8988T (cell line): ENCODE data around the gene GPC6.
"Not testable (repeated sequence)": the region's sequence is repeated elsewhere in the genome, so short reads cannot be mapped to it uniquely, and the experiment has no call there.

Source experiments
- DNase-seq: peaks from one replicate; pipeline ENCODE4 v3.0.0; 2011

The GPC6 gene

GRCh38 chr13:93270769-93271742, 44.4 kb downstream of the GPC6 start:
- DNase-seq: no peak

DNA sequence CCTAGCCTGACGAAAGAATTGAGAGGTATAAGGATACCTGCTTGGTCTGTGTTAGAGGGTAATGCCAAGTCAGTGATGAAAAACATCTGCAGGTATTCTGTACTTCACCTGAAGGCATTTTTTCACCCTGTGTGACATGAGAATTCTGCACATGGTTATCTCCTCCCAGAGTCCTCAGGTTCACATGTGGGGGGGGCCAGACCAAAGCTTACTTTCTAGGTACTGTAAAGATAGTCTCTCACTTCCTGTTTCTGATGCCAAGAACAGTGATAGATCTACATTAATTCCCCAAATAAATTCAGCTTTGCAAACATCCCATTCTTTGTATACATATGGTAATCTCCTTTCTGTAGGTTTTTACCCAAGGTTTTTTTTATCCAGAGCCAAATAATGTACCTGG, 53.4 kb downstream of the GPC6 start:
- no peak for DNase-seq

DNA sequence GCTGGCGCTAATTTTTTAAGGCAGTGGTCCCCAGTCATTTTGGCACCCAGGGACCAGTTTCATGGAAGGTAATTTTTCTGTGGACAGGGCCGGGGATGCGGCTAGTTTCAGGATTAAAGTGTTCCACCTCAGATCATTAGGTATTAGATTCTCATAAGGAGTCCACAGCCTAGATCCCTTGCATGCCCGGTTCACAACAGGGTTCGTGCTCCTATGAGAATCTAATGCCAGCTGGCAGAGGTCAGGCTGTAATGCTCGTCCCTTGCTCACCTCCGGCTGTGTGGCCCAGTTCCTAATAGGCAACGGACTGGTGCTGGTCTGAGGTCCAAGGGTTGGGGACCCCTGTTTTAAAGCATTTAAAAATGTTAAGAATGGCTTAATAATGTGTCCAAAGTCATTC, 54.1 kb downstream of the GPC6 start:
- no peak for DNase-seq

DNA sequence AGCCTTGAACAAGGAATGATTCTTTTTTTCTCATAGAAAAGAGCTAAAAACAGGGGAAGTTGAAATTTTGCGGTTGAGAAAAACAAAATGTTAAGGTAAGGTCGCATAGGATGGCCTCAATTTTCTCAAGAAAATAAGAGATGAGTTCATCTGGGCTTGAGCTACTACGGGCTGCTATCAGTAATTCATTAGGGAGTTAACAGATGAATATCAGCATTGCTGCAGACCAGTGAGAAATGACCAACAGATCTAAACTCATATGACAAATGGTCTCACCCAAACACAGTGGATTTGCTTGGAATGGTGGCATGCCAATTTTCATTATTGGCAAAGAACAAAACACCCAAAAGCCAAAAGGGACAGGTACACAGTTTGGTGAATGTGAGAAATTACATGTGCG, 56.6 kb downstream of the GPC6 start:
- DNase-seq: no peak

DNA sequence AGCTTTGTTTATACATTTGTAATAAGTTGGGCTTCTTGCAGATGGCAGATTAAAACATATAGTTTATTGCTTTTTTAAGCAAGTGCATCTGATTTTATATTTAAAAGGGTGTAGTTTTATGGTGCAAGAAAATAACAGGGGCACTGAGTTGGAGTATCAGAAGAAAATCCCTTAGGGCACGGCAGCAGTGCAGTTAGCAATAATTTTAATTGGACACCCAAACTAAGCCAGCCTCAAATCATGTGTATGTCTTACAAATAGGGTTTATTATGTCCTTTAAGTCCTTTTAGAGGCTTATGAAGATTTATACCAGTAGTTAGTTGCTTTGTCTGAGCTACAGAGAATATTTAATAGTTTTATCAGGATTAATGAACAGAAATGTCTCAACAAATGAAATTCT, 57.5 kb downstream of the GPC6 start:
- no peak for DNase-seq

DNA sequence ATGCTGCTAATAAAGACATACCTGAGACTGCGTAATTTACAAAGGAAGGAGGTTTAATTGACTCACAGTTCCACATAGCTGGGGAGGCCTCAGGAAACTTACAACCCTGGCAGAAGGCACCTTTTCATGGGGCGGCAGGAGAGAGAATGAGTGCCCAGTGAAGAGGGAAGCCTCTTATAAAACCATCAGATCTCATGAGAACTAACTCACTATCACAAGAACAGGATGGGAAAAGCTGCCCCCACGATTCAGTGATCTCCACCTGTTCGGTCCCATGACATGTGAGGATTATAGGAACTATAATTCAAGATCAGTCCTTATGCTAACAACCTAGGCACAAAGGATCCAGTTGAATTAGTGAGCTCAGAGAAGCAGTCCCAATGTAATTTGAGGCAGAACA, 59.4 kb downstream of the GPC6 start:
- DNase-seq: no peak

- DNase-seq: no peak
Measured at GRCh38 chr13:93289053-93289452, 62.4 kb downstream of the GPC6 start.

DNA sequence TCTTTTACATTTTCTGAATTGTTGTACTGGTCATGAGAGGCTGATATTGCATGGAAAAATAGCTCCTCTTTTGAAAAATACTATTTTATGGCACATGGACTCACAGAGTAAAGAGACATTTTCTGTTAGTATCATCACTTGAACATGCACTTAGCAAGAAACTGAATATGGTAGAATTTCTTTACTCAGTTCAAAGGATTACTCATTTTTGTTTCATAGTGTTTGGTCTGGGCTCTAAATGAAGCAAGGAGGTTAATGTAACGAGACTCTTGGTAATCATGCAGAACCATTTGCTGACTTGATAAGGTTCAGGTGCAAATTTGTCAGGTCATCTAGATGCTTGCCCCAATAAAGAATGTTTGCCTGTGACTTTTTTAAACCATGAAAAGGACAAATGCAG, 63.2 kb downstream of the GPC6 start:
- DNase-seq: no peak

DNA sequence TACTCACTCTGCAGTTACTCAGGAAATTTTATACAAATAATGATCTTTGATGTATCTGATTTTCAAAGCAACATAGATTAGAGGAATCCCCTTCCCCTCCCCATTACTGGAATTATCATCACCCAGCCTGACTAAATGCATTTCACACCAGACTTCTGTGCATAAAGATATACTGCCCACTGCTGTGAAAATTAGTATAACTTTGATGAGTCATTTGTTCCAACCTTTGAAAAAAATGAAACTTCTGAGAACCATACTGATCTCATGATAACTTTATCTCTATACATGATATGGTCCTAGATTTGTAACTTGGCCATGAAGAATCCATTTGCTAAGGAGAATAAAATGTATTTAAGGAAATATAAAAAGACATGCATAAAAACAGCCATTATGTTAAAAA, 63.9 kb downstream of the GPC6 start:
- DNase-seq: no peak

GRCh38 chr13:93292366-93292765, 65.8 kb downstream of the GPC6 start:
- DNase-seq: no peak

DNA sequence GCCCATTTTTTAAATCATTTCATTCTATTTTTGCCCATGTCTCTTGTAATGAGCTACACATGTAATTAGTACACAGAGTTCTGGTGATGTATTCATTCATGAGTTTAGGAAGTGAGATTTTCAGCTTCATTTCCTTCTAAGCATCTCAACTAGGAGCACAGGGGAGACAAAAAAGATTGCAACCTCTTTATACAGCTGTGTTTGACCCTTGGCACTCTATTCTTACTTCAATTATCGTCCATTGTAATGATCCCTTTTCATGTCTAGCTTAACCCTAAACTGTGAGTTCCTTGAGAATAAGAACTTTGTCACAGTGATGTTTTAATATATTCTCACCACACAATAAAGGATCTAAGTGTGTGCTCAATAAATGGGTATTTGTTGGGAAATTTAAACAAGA, 67.1 kb downstream of the GPC6 start:
- DNase-seq: no peak

- DNase-seq: no peak
Measured at GRCh38 chr13:93296584-93296983, 70.0 kb downstream of the GPC6 start.

GRCh38 chr13:93298713-93299112, 72.1 kb downstream of the GPC6 start:
- DNase-seq: no peak

GRCh38 chr13:93304134-93304533, 77.5 kb downstream of the GPC6 start:
- DNase-seq: no peak

DNA sequence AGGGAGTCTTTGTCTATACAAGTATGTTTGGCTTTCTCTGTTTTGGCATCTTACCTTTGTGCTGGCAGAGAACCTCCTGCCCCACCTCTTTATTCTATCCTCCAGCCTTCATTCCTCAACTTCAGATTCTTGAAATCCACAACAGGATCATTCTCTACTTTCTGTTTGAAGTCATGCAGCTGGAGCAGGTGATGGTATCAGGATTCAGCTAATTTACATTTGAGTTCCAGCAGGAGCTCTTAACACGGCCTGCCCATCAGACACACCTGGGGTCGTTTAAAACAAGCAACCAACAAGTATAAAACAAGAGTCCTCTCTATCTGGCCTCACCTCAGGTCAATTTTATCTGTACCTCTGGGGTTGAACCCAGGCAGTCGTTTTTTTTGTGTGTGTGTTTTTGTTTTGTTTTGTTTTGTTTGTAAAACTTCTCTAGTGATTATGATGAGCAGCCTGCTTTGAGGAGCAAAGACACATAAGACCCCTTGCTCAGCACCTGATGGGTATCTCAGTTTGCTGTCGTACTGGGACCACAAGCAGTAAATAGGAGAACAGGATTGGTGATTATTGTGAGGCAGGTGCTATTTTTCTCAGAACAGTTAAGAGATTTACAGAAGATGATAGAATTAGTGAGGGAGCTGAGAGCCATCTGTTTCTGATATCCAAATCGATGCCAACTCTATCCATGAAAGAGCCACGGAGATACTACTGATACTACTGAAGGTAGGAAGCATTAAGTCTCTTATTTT, 78.4 kb downstream of the GPC6 start:
- DNase-seq: no peak

DNA sequence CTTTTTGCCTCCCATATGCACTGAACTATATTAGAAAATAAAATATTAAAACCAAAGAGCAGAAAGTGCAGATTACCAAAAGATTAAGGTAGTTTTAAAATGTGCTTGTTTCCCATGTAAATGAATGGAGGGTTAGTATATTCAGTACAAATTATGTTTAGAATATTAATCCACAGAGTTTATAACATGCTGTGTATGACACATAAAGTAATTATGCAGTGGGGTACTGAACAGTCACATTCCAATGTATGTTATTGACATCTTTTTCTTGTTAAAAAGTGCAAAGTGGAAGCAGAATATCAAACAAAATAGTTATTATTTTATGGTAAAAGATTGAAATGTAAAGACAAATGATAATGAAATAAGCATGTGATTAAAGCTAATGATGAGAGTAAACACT, 79.3 kb downstream of the GPC6 start:
- no peak for DNase-seq

GRCh38 chr13:93307136-93307535, 80.5 kb downstream of the GPC6 start:
- DNase-seq: no peak

DNA sequence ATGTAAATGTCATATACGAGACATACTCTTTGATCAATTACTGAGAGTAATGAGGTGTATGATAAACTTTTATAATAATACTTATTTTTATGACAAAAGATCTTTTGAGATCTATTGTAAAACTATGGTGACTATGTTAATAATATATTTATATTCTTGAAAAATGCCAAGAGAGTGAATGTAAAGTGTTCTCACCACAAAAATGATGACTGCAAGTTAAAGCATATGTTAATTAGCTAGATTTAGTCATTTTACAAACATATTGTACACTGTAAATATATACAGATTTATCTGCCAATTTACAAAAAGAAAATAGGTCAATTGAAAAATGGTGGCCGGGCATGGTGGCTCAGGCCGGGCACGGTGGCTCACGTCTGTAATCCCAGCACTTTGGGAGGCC, 81.0 kb downstream of the GPC6 start:
- no peak for DNase-seq

DNA sequence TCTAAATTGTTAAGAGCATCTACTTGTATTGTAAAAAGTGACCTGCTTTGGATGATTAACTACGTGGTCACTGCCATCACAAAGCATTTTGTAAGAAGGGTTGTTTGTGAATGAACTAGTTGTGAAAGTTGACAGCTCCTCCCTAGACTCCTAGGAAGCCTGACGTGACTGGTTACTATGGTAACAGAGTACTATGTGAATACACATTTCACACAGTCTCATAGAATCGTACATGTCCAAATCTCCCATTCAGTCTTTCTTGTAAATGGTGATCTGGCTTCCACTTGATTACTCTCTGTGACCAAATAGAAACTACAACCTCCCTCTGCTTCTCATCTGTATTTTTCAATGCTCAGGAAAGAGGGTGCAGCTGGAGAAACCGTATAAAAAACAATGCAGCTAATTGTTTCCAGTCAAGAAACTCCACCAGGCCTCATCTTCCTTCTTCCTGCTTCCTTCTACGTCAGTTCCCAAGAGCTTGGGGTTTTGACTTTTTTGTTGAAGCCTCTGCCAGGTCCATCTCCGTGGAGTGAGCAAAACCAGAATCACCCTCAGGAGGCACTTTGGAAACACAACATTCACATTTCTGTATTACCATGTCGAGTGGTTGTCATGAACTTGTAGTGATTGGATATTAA, 83.4 kb downstream of the GPC6 start:
- no peak for DNase-seq

- no peak for DNase-seq
Measured at GRCh38 chr13:93316841-93317240, 90.2 kb downstream of the GPC6 start.

DNA sequence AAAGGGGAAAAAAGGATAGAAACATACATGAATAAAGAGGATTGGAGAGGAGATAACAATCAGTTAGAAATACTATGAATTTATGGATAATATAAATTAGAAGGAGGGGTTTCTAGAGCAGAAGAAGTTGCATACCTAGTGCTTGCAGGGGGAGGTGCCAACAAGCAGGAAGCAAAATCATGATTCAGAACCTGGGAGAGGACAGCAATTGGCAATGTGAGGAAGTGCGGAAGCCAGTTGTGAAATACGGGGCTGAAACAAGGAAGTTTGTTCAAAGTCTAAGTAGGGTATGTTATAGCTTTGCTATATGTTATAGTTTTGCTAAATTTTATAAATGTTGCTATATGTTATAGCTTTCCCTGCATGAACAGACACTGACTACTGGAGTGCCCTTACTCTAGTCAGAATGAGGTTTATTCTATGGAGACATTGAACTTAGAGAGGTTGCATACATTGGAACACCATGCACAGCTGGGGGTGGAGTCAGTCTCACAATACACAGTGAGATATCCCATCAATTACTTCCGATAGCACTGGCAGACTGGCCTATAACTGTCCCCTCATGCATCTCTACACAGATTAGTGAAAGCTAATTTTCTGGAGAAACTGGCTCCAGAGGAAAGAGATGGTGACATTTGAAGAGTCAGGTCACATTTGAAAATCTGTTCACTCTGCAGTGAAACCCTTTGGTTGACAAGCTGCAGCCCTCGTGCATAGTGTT, 92.1 kb downstream of the GPC6 start:
- no peak for DNase-seq

DNA sequence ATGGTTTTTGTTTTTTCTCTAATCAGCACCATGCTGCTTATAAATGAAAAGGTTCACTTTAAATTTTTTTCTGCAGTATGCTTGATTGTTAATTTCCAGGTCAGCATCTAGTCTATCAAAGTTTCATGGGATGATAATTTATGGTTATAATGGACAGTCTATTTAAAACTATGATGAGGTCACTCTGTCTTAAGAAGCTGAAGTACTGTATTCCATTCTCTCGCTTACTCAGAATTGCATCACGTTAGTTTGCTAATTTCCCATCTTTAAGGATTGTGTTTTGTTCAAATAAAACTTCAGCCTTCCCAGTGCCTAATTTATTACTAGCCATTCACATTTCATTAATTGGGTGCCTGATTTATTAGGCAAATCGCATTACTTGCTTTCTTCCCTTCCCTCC, 94.3 kb downstream of the GPC6 start:
- no peak for DNase-seq

- not testable (repeated sequence) for DNase-seq
Measured at GRCh38 chr13:93323880-93324279, 97.3 kb downstream of the GPC6 start.
